Right forelimb (tissue), 1 donor: ENCODE results near the gene ASB2.

Experiments
- DNase-seq: peaks from one replicate; pipeline ENCODE4 v3.0.0-alpha.2; 2018

Gene ASB2

GRCh38 chr14:93999573-93999972, 23.2 kb upstream of the ASB2 start:
- DNase-seq, result no peak

GRCh38 chr14:93998871-93999403, 22.6 kb upstream of the ASB2 start:
- DNase-seq, result no peak

- no peak for DNase-seq
Measured at GRCh38 chr14:93997916-93998870, 21.8 kb upstream of the ASB2 start.

- DNase-seq, result no peak
Measured at GRCh38 chr14:93997082-93997481, 20.7 kb upstream of the ASB2 start, which contains the start of gene CCDC197. TSS of gene CCDC197 (plus strand) at chr14:93997301. CDS start at chr14:93998132, 831 bp downstream.

DNA sequence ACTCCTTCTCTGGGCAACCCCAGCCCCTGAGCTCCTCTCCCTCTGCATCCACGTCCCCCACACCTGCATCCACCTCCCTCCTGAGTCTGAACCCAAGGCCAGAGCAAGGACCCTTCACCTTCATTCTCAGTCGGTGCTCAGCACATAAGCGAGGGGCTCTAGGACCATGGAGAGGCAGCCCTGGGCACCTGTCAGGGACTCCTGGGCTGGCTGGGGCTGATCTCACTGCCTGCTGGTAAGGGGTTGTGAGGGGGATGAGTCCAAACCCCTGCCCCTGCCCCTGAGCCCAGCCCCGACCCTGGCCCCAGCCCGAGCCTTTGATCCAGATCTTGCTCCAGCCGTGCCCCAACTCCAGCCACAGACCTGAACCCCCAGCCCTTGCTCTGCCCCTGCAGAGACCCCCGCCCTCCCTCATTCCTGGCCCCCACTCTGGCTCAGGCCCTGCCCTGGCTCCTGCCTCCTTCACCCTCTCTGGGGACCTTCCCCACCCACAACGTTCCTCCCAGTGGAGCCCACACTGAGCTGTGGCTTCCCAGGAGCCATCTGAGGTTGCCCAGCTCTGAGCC, 19.8 kb upstream of the ASB2 start:
- no peak for DNase-seq

- DNase-seq, result no peak
Measured at GRCh38 chr14:93994919-93995682, 18.7 kb upstream of the ASB2 start.

- no peak for DNase-seq
Measured at GRCh38 chr14:93993382-93993781, 17.0 kb upstream of the ASB2 start.

DNA sequence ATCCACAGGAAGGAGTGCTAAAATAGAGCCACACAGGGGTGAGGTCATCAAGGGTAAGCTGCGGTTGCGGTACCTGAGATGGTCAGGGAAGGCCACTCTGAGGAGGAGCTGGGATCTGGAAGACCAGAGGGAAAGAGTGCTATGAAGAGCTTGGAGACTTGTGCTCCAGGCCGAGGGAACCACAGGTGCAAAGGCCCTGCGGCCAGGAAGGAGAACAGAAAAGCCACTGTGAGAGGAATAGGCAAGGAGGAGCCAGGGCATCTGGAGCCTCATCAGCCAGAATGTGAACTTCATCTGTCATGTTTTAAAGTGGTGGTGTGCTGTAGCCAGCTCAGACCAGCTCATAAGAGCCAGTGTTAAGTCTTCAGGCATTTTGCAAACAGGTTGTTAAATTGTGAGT, 15.3 kb upstream of the ASB2 start:
- DNase-seq, result no peak

GRCh38 chr14:93991212-93991611, 14.8 kb upstream of the ASB2 start:
- DNase-seq, result no peak

DNA sequence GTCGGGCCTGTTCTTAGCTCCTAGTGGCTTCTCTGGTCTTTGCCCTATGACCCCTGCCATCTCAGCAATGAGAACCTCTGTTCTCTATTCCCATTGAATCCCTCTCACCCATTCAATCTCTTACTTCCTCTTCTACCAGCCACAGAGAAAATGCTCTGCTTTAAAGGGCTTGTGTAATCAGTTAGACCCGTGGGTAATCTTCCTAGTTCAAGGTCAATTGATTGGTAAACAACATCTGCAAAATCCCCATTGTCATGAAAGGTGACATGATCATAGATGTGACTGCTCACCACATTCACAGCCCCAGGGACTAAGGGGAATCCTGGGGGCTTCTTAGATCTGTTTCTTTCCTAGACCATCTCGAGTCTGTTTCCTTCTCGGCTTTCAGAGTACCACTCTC, 13.6 kb upstream of the ASB2 start:
- DNase-seq, result no peak

- no peak for DNase-seq
Measured at GRCh38 chr14:93987815-93988476, 11.6 kb upstream of the ASB2 start.

DNA sequence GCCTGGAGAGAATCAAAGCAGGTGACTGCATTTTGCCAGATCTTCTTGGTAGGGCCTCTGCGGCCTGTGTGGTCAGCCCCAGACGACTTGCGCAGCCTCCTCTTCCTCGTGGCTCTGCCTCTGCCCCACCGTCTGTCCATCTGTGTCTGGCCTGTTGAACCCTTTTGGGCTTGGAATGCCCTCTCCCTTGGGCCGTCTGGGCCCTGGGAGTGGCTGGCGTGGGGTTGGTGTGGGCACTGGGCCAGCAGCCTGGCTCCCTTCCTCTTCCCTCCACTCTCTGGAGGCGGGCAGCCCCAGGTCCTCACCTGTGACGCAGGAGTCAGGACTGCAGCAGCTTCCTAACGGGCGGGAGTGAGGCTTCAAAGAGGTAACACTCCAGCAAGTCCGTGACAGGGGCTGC, 11.0 kb upstream of the ASB2 start:
- no peak for DNase-seq

DNA sequence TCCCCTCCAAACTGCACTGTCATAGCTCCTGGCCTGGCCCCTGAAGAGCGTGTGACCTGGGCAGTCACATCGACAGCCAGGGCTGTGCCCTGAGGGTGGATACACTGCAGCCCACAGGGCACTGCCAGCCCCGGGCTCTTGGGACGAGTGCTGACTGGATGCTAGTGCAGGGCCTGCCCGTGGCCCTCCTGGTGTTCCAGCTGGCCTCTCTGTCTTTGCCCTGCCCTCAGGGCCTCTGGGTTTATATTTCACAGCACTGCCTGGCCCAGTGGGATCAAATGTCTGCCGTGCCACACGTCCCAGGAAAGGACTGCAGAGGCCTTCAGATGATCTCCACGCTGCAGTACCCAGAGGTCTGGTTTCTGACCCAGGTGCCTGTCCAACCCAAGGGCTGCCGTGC, 10.6 kb upstream of the ASB2 start:
- DNase-seq, result no peak

DNA sequence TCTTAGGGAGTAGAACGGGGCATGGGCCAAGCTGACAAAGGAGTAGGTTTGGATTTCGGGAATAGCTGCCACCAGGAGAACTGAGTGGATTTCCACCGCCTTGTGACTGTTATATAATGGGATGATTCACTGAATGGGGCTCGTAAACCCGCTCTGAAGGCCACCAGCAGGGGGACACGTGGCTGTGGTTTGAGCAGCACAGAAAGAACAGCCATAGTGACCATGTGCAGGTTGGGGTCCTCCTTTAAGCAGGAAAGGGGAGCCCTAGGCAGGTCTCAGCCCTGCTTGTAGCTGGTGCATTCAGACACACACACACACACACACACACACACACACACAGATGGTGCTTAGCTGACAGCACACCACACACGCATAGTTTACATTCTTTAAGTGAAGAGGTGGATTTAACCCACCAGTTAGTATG, 8.6 kb upstream of the ASB2 start:
- no peak for DNase-seq

DNA sequence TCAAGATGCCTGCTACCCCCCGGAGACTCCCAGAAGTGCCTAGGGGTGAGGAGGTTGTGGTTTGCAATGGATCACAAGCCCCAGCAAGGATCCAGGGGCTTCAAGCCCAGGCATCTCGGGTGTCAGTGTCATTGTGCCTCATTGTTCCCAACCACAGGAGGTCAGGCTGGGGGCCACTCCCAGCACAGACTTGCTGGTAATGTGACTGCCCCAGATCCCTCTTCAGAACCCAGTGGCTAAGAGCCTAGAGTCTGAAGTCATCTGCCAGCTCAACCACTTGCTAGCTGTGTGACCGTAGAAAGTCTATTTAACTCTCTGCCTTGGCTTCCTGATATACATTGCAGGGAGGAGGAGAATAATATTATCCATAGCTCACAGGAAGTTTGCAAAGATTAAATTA, 7.7 kb upstream of the ASB2 start:
- DNase-seq, result no peak

GRCh38 chr14:93982230-93983007, 6.0 kb upstream of the ASB2 start:
- no peak for DNase-seq

DNA sequence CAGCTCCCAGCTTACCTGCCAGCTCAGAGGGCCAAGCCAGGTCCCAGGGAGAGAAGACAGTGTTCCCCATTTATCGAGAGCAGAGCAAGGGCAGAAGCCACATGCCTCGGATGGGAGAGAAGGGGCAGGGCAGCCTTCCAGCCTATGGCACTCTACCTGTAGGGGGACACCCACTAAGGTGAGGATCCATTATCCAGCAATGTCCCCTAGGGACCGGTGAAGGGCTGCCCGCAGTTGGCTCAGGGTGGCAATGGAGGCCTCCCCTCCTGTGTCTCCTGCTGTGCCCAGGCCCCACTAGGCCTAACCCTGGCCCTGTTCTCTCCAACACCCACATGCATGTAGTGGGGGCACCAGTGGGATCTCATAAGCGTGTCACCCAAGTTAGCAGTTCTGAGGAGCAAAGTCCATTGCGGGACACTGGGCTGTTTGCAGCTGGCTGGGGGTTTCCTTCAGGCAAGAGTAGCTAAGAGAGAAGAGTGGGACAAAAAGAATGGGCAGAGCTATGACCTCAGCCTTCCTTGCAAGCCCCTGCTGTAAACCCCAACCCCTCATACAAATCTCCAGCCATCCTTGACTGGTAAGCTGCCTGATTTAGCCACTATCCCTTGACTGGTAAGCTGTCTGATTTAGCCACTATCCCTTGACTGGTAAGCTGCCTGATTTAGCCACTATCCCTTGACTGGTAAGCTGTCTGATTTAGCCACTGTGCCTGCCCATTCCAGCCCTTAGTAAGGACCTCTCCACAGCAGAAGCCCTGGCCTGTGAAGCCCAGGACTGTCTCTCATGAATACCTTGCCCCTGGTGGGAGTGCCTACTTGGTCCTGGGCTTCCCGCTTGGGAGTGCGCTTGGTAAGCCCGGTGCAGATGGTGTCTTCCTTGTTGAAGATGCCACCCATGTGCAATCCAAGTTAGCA, 5.2 kb upstream of the ASB2 start:
- no peak for DNase-seq

DNA sequence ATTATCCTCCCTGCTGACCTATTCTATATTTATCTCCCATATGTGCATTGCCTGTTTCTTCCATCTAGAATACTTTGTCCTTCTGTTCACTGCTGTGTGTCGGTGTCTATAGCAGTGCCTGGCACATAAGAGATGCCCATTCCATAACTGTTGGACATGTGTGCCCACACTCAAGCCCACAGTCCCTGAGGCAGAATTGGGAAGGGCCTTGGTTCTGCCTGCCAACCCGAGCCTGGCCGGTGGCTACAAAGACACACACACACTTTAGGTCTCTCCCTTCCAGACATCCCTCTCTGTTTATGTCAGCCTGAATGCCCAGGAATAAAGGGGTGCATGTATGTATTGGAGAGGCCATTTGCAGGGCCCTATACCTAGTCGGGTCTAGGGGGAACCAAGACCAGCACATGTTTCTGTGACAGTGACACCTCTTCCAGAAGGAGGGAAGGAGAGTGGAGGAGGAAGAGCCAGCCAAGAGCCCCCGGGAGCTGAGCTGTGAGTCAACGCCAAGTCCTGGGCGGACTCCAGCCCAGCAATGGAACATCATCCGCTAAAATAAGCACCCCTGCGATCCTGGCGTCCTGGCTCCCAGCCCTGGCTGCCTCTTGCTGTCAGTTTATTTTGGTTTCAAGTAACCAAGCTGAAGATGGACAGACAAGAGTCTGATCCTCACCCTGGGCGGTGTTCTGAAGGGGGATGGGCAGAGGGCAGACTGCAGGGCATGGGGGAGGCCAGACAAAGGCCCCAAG, 4.3 kb upstream of the ASB2 start:
- DNase-seq, result no peak

DNA sequence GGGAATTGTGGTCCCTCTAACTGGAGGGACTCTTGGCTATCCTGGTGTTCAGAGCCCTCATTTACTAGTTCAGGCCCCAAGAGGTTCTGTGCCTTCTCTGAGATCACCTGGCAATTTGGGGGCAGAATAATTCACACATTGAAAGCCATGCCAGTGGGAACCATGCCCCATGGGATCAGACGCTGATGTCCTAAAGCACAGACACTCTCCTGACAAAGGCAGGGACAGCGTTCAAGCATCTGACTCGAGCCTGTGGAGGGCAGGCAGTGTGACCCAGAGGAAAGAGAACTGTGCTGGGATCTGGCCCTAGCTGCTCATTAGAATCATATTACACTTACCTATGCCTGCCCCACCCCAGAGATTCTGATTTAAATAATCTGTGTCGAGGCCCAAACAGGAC, 2.4 kb upstream of the ASB2 start:
- DNase-seq, result no peak
